ENCODE data around the gene TECPR2.

DNA sequence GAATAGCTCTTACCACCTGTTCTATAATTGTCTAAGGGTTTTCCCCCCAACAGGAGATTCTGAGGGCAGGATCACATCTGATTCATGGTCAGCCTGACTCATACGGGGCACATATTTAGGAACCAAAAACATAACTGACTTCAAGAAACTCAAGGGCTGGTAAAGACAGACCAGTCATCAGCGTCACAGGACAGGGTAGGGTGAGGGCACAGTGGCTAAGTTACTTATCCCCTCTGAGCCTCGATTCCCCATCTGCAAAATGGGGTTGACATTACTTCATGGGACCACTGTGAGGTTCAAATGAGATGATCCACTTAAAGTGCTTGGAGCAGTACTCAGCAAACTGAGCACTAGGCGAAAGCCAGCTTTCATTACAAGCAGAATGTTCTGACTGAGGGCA is 657 bp upstream of the TECPR2 start:
- TF ChIP-seq, protein P1, sequence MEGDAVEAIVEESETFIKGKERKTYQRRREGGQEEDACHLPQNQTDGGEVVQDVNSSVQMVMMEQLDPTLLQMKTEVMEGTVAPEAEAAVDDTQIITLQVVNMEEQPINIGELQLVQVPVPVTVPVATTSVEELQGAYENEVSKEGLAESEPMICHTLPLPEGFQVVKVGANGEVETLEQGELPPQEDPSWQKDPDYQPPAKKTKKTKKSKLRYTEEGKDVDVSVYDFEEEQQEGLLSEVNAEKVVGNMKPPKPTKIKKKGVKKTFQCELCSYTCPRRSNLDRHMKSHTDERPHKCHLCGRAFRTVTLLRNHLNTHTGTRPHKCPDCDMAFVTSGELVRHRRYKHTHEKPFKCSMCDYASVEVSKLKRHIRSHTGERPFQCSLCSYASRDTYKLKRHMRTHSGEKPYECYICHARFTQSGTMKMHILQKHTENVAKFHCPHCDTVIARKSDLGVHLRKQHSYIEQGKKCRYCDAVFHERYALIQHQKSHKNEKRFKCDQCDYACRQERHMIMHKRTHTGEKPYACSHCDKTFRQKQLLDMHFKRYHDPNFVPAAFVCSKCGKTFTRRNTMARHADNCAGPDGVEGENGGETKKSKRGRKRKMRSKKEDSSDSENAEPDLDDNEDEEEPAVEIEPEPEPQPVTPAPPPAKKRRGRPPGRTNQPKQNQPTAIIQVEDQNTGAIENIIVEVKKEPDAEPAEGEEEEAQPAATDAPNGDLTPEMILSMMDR (conservative IDR thresholded peaks at IDR 0.05): no peak
- TF ChIP-seq EZH2 (IDR thresholded peaks at IDR 0.05; ENCODE audit: low read depth): no peak

Data from PC-9 (cell line).